Lower leg skin (tissue), 4 donors: ENCODE data around the gene EVI5. TPM values are rescaled to one million over a fixed set of nuclear protein-coding genes. Genes with fewer than 3 reads are reported as not detected.

ENCODE experiments used
- DNase-seq, 2 donors: peaks; one replicate each; pipeline ENCODE4 v3.0.0-alpha.2; 2019; ENCODE audit warnings: low spot score in 2 of 2
- H3K4me3 ChIP-seq: fragments of 200-600 bp; sonication (generic); 2 replicates; pipeline ENCODE4 v1.5.1; 2017; ENCODE audit warnings: mild to moderate bottlenecking, low read depth; ENCODE audit not compliant: poor library complexity, severe bottlenecking
- CTCF ChIP-seq, 3 donors: fragments of 450-650 bp; IDR thresholded peaks; one replicate each; pipeline ENCODE4 v1.5.1; 2016; ENCODE audit warnings: antibody characterized with exemption in 3 of 3, mild to moderate bottlenecking in 3 of 3, moderate library complexity in 2 of 3
- POLR2A ChIP-seq, 2 donors: fragments of 450-650 bp; IDR thresholded peaks; one replicate each; pipeline ENCODE4 v1.6.1; 2016 to 2017; ENCODE audit warnings: antibody characterized with exemption in 2 of 2, mild to moderate bottlenecking in 1 of 2, moderate library complexity in 1 of 2
- WGBS, 2 donors: methylation state at CpG; one replicate each; pipeline ENCODE4 v1.1.5; 2018; 5-methylcytosine and 5-hydroxymethylcytosine counted together
- intact Hi-C: fragments of 100-400 bp; cut with DNase I; formaldehyde crosslinking; loops from one replicate; pipeline ENCODE4 v1.15.0; 2023; ENCODE audit warnings: low total_unique reads
- total RNA-seq, 4 donors: library from RNA; depleted of rRNA; stranded (reverse); fragments of >200 nt; gene quantifications; one replicate each; pipeline ENCODE4 v1.1.0, GENCODE V29; 2016

Gene EVI5
- total RNA-seq, 4 donors from 2014 or later, result 14.2 to 26.3 (median 21.4) TPM

- no peak for DNase-seq
- 93 to 99% methylated on average over 2 of the region's 2 CpGs for WGBS, 2 donors
- TF ChIP-seq POLR2A (IDR thresholded peaks at IDR 0.05) (no peak), CTCF (IDR thresholded peaks at IDR 0.05) (no peak)
- intact Hi-C loops, result no loop called here
- no peak overlapping the region for H3K4me3 ChIP-seq
Measured at GRCh38 chr1:92571578-92571977, 213.3 kb downstream of the EVI5 start.

- no peak for DNase-seq
- WGBS, 2 donors, result 94 to 97% methylated on average over 1 of the region's 1 CpG
- intact Hi-C loops, result no loop called here
Measured at GRCh38 chr1:92567211-92567868, 217.6 kb downstream of the EVI5 start.

DNA sequence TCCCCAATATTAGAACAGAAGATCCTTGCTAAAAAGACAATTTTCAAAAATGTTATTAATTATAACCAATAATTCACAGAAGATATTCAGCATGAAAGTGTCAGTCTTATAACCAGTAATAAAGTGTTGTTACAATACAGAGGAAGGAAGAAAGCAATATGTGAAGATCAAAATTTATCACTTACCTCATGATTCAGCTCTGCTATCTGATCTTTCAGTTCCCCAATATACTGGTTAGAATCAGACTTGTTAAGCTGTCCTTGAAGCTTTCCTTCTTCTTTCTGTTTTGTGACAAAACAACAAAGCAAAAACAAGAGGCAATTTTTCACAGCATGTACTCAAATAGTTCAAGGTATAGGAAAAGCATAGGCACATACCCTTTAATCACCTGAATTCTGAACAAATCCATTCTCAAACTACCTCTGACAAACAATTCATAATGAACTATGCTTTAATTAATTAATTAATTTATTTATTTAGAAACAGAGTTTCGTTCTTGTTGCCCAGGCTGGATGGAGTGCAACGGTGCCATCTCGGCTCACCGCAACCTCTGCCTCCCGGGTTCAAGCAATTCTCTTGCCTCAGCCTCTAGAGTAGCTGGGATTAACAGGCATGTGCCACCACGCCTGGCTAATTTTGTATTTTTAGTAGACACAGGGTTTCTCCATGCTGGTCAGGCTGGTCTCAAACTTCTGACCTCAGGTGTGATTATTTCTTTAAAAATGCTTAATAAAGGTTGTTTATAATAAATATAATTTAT, 221.3 kb downstream of the EVI5 start:
- intact Hi-C loops, result no loop called here
- 93 to 94% methylated on average over 6 of the region's 6 CpGs for WGBS, 2 donors
- H3K4me3 ChIP-seq, result no peak overlapping the region
- TF ChIP-seq CTCF (IDR thresholded peaks at IDR 0.05) (no peak), POLR2A (IDR thresholded peaks at IDR 0.05) (no peak)
- no peak for DNase-seq

More at GRCh38 chr1:92567211-92567868, 217.6 kb downstream of the EVI5 start:
- H3K4me3 ChIP-seq, result no peak overlapping the region
- TF ChIP-seq POLR2A (IDR thresholded peaks at IDR 0.05) (no peak), CTCF (IDR thresholded peaks at IDR 0.05) (no peak)

- no peak overlapping the region for H3K4me3 ChIP-seq
- intact Hi-C loops, result no loop called here
- WGBS, 2 donors, result 93 to 94% methylated on average over 1 of the region's 1 CpG
- TF ChIP-seq POLR2A (IDR thresholded peaks at IDR 0.05), result no peak
- no peak for TF ChIP-seq CTCF (IDR thresholded peaks at IDR 0.05)
- no peak for DNase-seq
Measured at GRCh38 chr1:92556350-92556749, 228.6 kb downstream of the EVI5 start.

GRCh38 chr1:92554216-92554615, 230.7 kb downstream of the EVI5 start:
- TF ChIP-seq CTCF (IDR thresholded peaks at IDR 0.05) (no peak), POLR2A (IDR thresholded peaks at IDR 0.05) (no peak)
- DNase-seq, result no peak
- no peak overlapping the region for H3K4me3 ChIP-seq
- intact Hi-C loops, result no loop called here
- 93 to 95% methylated on average over 3 of the region's 3 CpGs for WGBS, 2 donors
